Effector CD4-positive, alpha-beta T cell (primary cell): ENCODE measurements around the gene IDI2.

Experiments
- DNase-seq: peaks from one replicate; pipeline ENCODE4 v3.0.0-alpha.2; 2020

The IDI2 gene

GRCh38 chr10:1003884-1004670, 21.6 kb downstream of the IDI2 start:
- no peak for DNase-seq

GRCh38 chr10:1002425-1003006, 23.1 kb downstream of the IDI2 start:
- DNase-seq: no peak

- DNase-seq: no peak
Measured at GRCh38 chr10:997266-998022, 28.2 kb downstream of the IDI2 start.

DNA sequence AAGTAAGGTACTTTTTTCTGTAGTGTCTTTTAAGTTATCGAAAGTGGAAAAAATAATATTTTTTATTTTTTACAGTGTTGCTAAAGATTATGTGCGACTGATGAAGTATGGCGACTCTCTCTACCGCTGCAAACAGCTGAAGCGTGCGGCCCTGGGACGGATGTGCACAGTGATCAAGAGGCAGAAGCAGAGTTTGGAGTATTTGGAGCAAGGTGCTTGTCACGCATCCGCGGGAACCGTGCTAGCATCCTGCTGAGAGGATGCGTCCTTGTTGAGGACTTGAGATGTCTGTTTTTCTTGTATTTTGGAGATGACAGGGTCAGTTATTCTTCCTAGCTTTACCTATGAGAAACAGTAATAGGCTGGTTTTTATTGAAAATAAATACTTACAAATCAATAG, 29.6 kb downstream of the IDI2 start:
- DNase-seq: no peak

GRCh38 chr10:995559-995926, 30.1 kb downstream of the IDI2 start:
- no peak for DNase-seq

DNA sequence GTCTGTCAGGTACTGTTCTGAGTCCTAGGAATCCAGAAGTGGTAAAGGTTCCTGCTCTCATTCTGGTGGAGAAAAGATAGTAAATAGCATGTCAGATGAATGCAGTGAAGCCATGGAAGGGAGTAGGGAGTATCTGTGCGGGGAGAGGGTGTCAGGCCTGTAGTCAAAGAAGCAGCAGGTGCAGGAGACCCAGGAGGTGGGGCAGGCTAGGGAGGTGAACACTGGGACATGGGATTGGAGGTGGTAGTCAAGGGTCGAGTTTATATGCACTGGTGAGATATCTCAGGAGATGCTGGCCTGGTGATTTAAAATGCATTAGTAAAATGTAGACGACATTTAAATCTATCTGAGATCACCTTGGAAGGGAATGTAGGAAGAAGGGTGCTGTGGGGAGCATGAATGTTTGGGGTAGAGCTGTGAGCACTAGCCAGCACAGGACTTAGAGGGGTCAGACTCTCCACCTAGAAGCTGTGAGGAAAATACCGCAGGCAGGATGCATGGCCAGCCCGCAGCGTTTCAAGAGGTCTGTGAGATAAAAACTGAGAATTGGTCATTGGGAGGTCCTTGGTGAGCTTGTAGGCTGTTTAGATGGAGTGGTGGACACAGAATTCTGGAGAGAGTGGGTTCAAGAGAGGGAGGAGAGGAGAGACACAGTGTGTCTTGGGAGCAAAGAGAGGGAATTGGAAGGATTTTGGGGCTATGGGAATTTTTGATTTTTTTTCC, 30.7 kb downstream of the IDI2 start:
- DNase-seq: no peak

DNA sequence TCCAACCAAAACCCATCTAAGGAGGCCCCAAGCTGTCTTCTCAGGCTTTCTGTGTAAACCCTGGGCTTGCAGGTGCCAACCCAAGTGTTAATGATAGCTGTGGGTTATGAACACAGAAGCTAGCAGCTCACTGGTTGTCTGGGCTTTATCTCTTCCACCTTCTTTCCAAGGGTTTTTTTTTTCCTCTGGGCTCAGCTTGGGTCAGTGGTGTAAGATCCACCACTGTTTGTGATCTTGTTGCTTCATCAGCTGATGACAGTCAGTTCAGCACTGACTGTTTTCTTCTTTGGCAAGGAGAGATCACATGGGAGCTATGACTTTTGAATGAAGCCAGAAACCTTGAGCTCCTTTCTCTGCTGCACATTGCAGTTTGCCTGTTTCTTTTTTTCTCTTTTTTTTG, 32.8 kb downstream of the IDI2 start:
- no peak for DNase-seq

GRCh38 chr10:992467-992866, 33.2 kb downstream of the IDI2 start:
- no peak for DNase-seq

DNA sequence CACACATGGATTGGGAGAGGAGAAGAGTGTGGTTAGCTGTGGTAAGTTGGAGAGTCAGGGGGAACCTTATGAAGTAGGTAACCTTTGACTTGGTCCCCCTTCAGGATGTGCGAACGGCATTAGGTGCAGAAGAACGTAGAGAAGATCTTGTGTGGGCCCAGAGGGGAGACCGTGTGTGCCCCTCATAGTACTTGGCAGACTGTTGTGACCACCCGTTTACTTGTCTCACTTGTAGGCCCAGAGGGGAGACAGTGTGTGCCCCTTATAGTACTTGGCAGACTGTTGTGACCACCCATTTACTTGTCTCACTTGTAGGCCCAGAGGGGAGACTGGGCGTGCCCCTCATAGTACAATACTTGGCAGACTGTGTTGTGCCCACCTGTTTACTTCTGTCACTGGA, 34.9 kb downstream of the IDI2 start:
- DNase-seq: no peak

- no peak for DNase-seq
Measured at GRCh38 chr10:988667-989545, 36.8 kb downstream of the IDI2 start.

DNA sequence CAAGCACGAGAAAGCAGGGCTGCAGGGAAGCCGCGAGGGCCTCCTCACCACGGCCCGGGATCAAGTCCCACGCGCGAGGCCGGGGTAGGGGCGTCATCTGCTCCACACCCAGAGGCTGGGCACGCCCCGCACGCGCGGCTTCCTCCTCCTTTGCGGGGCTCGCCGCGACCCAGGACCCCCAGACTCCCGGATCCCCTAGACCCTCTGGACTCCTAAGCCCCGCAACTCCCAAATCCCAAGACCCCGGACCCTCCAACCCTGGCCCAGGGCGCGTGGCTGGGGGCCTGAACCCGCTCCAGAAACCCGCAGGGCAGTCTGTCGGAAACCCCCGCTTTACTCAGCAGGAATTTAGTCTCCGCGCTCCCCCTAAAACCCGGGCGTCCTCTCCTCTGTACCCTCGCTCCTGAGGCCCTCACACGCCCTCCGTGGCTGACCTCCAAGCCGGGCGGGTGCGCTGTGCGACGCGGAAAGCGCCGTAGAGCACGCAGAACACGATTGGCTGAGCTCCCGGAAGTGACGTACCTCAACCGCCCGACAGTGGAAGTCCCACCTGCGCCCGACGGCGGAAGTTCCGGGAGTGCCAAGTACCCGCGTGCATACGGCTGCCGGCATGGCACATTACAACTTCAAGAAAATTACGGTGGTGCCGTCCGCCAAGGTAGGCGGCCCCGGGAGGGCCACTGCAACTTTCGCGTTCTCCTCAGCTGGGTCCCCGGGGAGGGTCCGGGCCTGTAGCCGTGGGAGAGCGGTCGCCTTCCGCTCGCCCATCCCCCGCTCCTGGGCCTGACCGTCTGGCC, 37.6 kb downstream of the IDI2 start, which contains the start of gene GTPBP4:
Gene GTPBP4, plus strand, starts transcription at position 565 of the 797 bp plus-strand sequence. Its CDS starts 46 bp downstream, at position 611.
- DNase-seq: peak; percentile 98

DNA sequence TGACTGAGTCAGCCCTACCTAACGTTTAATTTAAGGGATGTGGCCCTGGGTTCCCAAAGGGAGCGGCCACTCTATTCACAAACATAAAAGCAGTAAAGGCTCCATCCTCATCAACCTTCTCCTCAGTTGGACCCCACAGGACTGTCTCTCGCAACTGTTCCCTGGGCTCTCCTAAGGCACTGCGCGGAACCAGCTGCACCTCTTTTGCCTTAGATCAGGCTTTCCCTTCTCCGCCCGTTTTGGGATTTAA, 38.1 kb downstream of the IDI2 start:
- DNase-seq: no peak

DNA sequence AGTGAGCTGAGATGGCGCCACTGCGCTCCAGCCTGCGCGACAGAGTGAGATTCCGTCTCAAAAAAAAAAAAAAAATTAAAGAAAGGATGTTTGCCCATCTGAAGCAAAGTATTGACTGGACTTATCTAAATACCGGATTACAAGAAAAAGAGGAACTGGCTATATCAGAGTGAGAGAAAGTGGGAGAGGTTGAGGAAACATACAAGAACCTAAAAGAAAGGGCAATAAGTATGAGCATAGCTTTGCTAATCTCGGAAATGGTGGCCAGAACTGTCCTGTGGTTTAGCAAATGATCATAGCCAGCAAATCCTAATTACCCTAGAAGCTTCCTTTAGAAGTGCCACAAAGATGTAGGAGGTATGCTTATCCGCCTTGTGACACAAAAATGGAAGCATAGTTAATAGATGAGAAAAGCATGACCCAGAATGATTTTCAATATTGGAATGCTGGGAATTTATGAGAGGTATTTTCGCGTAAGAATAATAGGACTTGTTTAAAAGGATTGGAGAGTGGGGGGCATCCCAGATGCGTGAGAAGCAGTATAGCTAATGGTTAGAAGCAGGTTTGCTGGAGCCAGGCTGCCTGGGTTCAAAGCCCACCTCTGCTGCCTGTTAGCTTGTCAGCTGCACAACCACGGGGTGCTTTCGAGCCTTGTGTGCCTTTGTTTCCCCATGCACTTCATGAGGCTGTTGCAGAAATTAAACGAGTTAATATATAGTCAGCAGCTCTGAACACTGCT, 38.6 kb downstream of the IDI2 start:
- no peak for DNase-seq

- DNase-seq: no peak
Measured at GRCh38 chr10:986137-986825, 39.4 kb downstream of the IDI2 start.

GRCh38 chr10:985361-985760, 40.3 kb downstream of the IDI2 start:
- no peak for DNase-seq

- no peak for DNase-seq
Measured at GRCh38 chr10:983971-984655, 41.5 kb downstream of the IDI2 start.

GRCh38 chr10:983401-983800, 42.3 kb downstream of the IDI2 start:
- DNase-seq: no peak

DNA sequence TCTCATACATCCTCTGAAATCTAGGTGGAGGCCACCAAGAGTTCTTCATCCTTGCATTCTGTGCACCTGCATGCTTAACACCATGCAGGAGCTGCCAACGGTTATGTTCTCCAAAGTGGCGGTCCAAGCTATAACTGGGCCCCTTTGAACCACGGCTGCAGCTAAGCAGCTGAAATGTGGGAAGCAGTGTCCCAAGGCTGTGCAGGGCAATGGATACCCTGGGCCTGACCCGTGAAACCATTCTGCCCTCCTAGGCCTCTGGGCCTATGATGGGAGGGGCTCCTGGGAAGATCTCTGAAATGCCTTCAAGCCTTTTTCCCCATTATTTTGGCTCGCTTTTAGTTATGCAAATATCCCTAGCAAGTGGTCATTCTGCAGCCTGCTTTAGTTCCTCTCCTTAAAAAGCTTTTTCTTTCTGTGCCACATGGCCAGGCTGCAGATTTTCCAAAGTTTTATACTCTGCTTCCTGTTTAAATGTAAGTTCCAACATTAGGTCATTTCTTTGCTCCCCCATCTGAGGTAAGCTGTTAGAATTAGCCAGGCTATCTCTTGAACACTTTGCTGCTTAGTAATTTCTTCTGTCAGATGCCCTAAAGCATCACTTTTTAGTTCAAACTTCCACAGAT, 45.1 kb downstream of the IDI2 start:
- DNase-seq: no peak

DNA sequence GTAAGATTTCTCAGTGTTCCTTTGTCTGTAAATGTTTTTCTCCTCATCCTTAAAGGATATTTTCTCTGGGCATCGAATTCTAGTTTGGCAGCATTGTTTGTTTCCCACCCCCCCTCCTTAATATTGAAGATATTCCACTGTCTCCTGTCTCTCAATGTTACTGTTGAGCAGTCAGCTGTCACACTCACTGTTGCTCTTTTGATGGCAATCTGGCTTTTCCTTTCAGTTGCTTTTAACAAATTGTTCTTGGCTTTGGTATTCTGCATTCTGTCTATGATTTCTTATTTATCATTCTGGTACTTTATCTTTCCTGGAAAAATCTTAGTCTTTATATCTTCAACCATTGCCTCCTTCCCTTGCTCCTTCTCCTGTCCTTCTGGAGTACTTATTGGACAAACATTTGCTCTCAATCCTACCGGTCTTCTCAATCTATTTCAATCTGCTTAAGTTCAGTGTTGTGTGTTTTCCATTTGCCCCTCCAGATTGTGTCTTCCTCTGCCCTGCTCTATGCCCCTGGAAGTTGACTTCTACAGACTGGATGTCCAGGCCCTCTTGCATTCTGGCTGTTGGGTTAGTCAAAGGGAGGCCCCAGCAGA, 46.7 kb downstream of the IDI2 start:
- no peak for DNase-seq
